Right atrium auricular region (tissue), 2 donors: ENCODE data around the gene CDK14. TPM values are rescaled to one million over a fixed set of nuclear protein-coding genes. Genes with fewer than 3 reads are reported as not detected.

ENCODE experiments used
- DNase-seq: peaks from one replicate; pipeline ENCODE4 v3.0.0-alpha.2; 2019; ENCODE audit warnings: low spot score
- H3K27ac ChIP-seq, 2 donors: fragments of 200-600 bp; sonication (generic); 1 replicate in 1 of 2; 2 replicates in 1 of 2; pipeline ENCODE4 v1.5.1; 2016 to 2019
- H3K27me3 ChIP-seq, 2 donors: fragments of 200-600 bp; sonication (generic); one replicate each; pipeline versions ENCODE4 v1.5.1 to v1.6.0; 2017 to 2019
- H3K36me3 ChIP-seq: fragments of 200-600 bp; sonication (generic); one replicate; pipeline ENCODE4 v1.5.1; 2016
- H3K4me1 ChIP-seq, 2 donors: fragments of 200-600 bp; sonication (generic); one replicate each; pipeline versions ENCODE4 v1.5.1 to v1.6.0; 2017 to 2019
- H3K4me3 ChIP-seq, 2 donors: fragments of 200-600 bp; sonication (generic); 1 replicate in 1 of 2; 2 replicates in 1 of 2; pipeline ENCODE4 v1.5.1; 2017 to 2019; ENCODE audit warnings: mild to moderate bottlenecking in 1 of 2, moderate library complexity in 1 of 2
- H3K9me3 ChIP-seq, 2 donors: fragments of 200-600 bp; sonication (generic); one replicate each; pipeline ENCODE4 v1.5.1; 2019
- CTCF ChIP-seq, 2 donors: fragments of 200-600 bp; sonication (generic); IDR thresholded peaks; one replicate each; pipeline ENCODE4 v1.5.1; 2019; ENCODE audit warnings: antibody characterized with exemption in 2 of 2
- total RNA-seq, 2 donors: library from RNA; depleted of rRNA; stranded (reverse); fragments of >200 nt; gene quantifications; one replicate each; pipeline ENCODE4 v1.1.0, GENCODE V29; 2016

The CDK14 gene
- total RNA-seq, 2 donors from 2014 or later = 21.5 to 37.9 TPM

- no peak overlapping the region for H3K27ac ChIP-seq
- DNase-seq = no peak
- H3K4me3 ChIP-seq = no peak overlapping the region
- no peaks in the 10 kb centered on the region for H3K27me3 ChIP-seq
- no peaks in the 10 kb centered on the region for H3K4me1 ChIP-seq
- H3K36me3 ChIP-seq = no peaks in the 10 kb centered on the region
- no peak for TF ChIP-seq CTCF (IDR thresholded peaks at IDR 0.05)
- H3K9me3 ChIP-seq = no peaks in the 10 kb centered on the region
Observed at GRCh38 chr7:90564455-90564854, 31.7 kb upstream of the CDK14 start.

GRCh38 chr7:90568213-90568612 is 27.9 kb upstream of the CDK14 start:
- no peak for DNase-seq

GRCh38 chr7:90569368-90569767 is 26.8 kb upstream of the CDK14 start:
- H3K4me1 ChIP-seq = peaks cover 0 to 6% of the 10 kb centered on the region in 2 donors
- no peaks in the 10 kb centered on the region for H3K36me3 ChIP-seq
- H3K9me3 ChIP-seq = no peaks in the 10 kb centered on the region
- no peak overlapping the region for H3K27ac ChIP-seq
- no peak for TF ChIP-seq CTCF (IDR thresholded peaks at IDR 0.05)
- no peak overlapping the region for H3K4me3 ChIP-seq
- DNase-seq = no peak
- H3K27me3 ChIP-seq = no peaks in the 10 kb centered on the region

More at GRCh38 chr7:90568213-90568612, 27.9 kb upstream of the CDK14 start:
- TF ChIP-seq CTCF (IDR thresholded peaks at IDR 0.05) = no peak
- Histone ChIP-seq H3K27me3 (no peaks in the 10 kb centered on the region), H3K4me1 (no peaks in the 10 kb centered on the region), H3K36me3 (no peaks in the 10 kb centered on the region), H3K9me3 (no peaks in the 10 kb centered on the region), H3K27ac (no peak overlapping the region), H3K4me3 (no peak overlapping the region)

DNA sequence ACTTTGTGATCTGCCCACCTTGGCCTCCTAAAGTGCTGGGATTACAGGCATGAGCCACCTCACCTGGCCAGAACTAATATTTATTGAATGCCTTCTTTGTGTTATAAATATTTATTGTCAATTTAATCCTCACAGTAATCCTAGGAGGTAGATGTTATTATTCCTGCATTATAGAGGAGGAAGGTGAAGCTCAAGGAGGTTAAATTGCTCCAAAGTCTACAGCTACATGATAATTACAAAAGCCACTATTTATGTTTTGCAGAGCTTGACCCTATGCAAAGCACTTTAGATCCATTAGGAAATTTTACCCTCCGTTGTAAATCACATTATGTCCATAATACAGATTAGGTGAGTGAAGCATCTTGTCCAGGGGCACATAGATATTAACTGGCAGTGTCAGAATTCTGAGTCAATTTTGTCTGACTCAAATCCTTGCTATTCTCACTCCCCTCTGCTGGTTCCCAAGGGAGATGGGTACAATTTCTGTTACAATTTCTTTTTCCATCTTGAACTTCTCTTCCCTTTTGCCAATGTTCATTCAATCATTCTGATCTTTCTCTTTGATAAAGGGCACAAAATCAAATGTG is 25.7 kb upstream of the CDK14 start:
- Histone ChIP-seq H3K9me3 (no peaks in the 10 kb centered on the region), H3K4me1 (peaks cover 0 to 6% of the 10 kb centered on the region in 2 donors), H3K36me3 (no peaks in the 10 kb centered on the region), H3K27me3 (no peaks in the 10 kb centered on the region), H3K27ac (no peak overlapping the region), H3K4me3 (no peak overlapping the region)
- TF ChIP-seq CTCF (IDR thresholded peaks at IDR 0.05) = no peak
- DNase-seq = no peak

DNA sequence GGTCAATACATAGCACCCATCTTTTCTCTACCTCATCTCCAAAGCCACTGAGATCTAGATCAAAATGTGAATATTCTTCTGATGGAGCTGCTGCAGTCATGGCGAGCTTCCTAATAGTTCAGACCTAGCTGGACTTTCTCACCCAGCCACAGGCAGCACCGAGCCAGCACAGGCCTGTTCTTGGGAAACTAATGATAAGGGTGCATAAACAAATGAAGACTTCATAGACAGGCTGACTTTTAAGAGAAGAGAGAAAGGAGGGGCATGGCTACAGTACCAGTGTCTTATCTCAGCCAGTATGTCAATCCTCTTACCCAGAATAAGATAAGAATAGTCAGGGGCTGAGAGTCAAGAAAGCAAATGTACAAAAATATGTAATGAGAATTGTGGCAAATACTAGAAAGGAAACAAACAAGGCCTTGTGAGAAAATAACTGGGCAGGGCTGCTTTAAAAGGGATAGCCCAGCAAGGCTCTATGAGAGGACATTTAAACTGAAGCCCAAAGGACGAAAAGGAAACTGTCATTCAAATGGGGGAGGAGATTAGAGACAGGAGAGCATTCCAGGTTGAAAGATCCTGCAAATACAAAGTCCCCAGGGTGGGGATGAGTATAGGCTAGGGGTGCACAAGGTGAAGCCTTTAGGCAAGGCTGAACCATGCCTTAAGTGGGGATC is 21.8 kb upstream of the CDK14 start:
- Histone ChIP-seq H3K27me3 (no peaks in the 10 kb centered on the region), H3K9me3 (no peaks in the 10 kb centered on the region), H3K27ac (peak overlapping the region; percentile 35 to 54), H3K4me3 (no peak overlapping the region), H3K36me3 (no peaks in the 10 kb centered on the region), H3K4me1 (peaks cover 0 to 6% of the 10 kb centered on the region in 2 donors)
- peak; percentile 76 for DNase-seq
- no peak for TF ChIP-seq CTCF (IDR thresholded peaks at IDR 0.05)
